ENCODE data around the gene ONECUT2. TPM values are rescaled to one million over a fixed set of nuclear protein-coding genes. Genes with fewer than 3 reads are reported as not detected.

Gene ONECUT2
- total and polyA plus RNA-seq, 7 donors, result under 0.01 to 0.04 (median 0.03) TPM; not detected in 3

DNA sequence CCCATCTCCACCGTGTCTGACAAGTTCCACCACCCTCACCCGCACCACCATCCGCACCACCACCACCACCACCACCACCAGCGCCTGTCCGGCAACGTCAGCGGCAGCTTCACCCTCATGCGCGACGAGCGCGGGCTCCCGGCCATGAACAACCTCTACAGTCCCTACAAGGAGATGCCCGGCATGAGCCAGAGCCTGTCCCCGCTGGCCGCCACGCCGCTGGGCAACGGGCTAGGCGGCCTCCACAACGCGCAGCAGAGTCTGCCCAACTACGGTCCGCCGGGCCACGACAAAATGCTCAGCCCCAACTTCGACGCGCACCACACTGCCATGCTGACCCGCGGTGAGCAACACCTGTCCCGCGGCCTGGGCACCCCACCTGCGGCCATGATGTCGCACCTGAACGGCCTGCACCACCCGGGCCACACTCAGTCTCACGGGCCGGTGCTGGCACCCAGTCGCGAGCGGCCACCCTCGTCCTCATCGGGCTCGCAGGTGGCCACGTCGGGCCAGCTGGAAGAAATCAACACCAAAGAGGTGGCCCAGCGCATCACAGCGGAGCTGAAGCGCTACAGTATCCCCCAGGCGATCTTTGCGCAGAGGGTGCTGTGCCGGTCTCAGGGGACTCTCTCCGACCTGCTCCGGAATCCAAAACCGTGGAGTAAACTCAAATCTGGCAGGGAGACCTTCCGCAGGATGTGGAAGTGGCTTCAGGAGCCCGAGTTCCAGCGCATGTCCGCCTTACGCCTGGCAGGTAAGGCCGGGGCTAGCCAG is 1.2 kb downstream of the ONECUT2 start:
- H3K36me3 ChIP-seq (ENCODE audit: insufficient read depth in 1 of 2, low read depth in 1 of 2), result no peaks in the 10 kb centered on the region
- DNase-seq (no peak), ATAC-seq (no peak)
- peak overlapping the region; percentile 25 for H3K4me3 ChIP-seq
- H3K27me3 ChIP-seq (ENCODE audit: insufficient read depth in 3 of 3, low read length in 2 of 3), result peaks cover 3 to 96% (median 71%) of the 10 kb centered on the region in 3 donors
- peaks cover 35% of the 10 kb centered on the region for H3K4me1 ChIP-seq
- TF ChIP-seq, protein P1, sequence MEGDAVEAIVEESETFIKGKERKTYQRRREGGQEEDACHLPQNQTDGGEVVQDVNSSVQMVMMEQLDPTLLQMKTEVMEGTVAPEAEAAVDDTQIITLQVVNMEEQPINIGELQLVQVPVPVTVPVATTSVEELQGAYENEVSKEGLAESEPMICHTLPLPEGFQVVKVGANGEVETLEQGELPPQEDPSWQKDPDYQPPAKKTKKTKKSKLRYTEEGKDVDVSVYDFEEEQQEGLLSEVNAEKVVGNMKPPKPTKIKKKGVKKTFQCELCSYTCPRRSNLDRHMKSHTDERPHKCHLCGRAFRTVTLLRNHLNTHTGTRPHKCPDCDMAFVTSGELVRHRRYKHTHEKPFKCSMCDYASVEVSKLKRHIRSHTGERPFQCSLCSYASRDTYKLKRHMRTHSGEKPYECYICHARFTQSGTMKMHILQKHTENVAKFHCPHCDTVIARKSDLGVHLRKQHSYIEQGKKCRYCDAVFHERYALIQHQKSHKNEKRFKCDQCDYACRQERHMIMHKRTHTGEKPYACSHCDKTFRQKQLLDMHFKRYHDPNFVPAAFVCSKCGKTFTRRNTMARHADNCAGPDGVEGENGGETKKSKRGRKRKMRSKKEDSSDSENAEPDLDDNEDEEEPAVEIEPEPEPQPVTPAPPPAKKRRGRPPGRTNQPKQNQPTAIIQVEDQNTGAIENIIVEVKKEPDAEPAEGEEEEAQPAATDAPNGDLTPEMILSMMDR (IDR thresholded peaks at IDR 0.05), result no peak
- intact Hi-C loops (cut with DNase I), result no loop called here
- 2 to 4% (median 2%) methylated on average over 60 to 62 of the region's 62 CpGs for WGBS, 3 donors
- H3K27ac ChIP-seq, result no peak overlapping the region
- no peaks in the 10 kb centered on the region for H3K9me3 ChIP-seq

DNA sequence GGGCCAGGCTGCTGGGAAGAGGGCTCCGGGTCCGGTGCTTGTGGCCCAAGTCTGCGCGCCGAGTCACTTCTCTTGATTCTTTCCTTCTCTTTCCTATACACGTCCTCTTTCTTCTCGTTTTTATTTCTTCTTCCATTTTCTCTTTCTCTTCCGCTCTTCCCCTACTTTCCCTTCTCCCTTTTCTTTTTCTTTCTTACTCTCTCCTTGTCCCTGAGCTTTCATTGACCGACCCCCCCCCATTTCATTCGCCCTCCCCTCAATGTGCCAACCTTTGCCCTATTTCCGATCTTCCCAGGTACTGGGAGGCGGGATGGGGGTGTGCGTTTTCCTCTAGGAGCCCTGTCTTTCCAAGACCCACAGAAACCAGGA is 1.8 kb downstream of the ONECUT2 start:
- 4 to 6% (median 6%) methylated on average over 13 of the region's 13 CpGs for WGBS, 3 donors
- Histone ChIP-seq H3K36me3 (ENCODE audit: insufficient read depth in 1 of 2, low read depth in 1 of 2) (no peaks in the 10 kb centered on the region), H3K27ac (no peak overlapping the region), H3K4me3 (no peak overlapping the region), H3K9me3 (no peaks in the 10 kb centered on the region), H3K4me1 (peaks cover 35% of the 10 kb centered on the region), H3K27me3 (ENCODE audit: insufficient read depth in 3 of 3, low read length in 2 of 3) (peaks cover 3 to 96% (median 70%) of the 10 kb centered on the region in 3 donors)
- intact Hi-C loops (cut with DNase I), result no loop called here
- DNase-seq (no peak), ATAC-seq (no peak)
- TF ChIP-seq, protein P1 (IDR thresholded peaks at IDR 0.05), result no peak

DNA sequence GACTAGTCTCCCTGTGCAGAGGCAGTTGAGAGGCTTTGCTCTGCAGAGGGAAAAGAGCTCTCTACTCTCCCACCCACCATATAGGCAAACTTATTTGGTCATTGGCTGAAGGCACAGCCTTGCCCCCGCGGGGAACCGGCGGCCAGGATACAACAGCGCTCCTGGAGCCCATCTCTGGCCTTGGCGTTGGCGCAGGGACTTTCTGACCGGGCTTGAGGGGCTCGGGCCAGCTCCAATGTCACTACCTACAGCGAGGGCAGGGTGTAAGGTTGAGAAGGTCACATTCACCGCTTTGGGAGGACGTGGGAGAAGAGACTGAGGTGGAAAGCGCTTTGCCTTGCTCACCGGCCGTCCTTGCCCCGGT is 2.2 kb downstream of the ONECUT2 start:
- intact Hi-C loops (cut with DNase I), result no loop called here
- no peaks in the 10 kb centered on the region for H3K36me3 ChIP-seq (ENCODE audit: insufficient read depth in 1 of 2, low read depth in 1 of 2)
- no peak for DNase-seq
- peaks cover 35% of the 10 kb centered on the region for H3K4me1 ChIP-seq
- ATAC-seq, result no peak
- TF ChIP-seq, protein P1 (IDR thresholded peaks at IDR 0.05), result no peak
- WGBS, 3 donors, result 2 to 3% (median 3%) methylated on average over 16 of the region's 16 CpGs
- H3K9me3 ChIP-seq, result no peaks in the 10 kb centered on the region
- H3K4me3 ChIP-seq, result peak overlapping the region; percentile 38
- no peak overlapping the region for H3K27ac ChIP-seq
- H3K27me3 ChIP-seq (ENCODE audit: insufficient read depth in 3 of 3, low read length in 2 of 3), result peaks cover 3 to 96% (median 70%) of the 10 kb centered on the region in 3 donors

DNA sequence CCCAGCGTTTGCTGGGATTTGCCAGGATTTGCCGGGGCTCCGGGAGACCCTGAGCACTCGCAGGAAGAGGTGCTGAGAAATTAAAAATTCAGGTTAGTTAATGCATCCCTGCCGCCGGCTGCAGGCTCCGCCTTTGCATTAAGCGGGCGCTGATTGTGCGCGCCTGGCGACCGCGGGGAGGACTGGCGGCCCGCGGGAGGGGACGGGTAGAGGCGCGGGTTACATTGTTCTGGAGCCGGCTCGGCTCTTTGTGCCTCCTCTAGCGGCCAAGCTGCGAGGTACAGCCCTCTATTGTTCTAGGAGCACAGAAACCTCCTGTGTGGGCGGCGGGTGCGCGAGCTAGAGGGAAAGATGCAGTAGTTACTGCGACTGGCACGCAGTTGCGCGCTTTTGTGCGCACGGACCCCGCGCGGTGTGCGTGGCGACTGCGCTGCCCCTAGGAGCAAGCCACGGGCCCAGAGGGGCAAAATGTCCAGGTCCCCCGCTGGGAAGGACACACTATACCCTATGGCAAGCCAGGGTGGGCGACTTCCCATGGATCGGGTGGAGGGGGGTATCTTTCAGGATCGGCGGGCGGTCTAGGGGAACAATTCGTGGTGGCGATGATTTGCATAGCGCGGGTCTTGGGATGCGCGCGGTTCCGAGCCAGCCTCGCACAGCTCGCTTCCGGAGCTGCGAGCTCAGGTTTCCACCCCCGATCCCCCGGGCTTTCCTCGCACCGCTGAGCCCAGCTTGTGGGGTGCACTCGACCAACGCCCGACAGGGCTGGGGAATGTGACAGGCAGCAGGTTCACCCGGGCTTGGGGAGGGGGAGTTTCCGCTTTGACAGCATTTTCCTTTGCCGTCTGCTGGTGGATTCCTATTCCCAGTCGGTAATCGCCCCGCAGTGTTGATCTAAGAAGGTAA is 2.8 kb downstream of the ONECUT2 start:
- no peaks in the 10 kb centered on the region for H3K36me3 ChIP-seq (ENCODE audit: insufficient read depth in 1 of 2, low read depth in 1 of 2)

More for the DNA sequence above, 2.8 kb downstream of the ONECUT2 start:
- WGBS, 3 donors, result 0 to 1% (median 1%) methylated on average over 63 to 72 of the region's 72 CpGs
- Histone ChIP-seq H3K27ac (no peak overlapping the region), H3K9me3 (no peaks in the 10 kb centered on the region), H3K4me3 (peak overlapping the region; percentile 38), H3K27me3 (ENCODE audit: insufficient read depth in 3 of 3, low read length in 2 of 3) (peaks cover 3 to 96% (median 70%) of the 10 kb centered on the region in 3 donors), H3K4me1 (peaks cover 35% of the 10 kb centered on the region)
- no peak for DNase-seq
- intact Hi-C loops (cut with DNase I), result no loop called here
- TF ChIP-seq, protein P1 (IDR thresholded peaks at IDR 0.05), result peak; percentile 32
- peak in 2 of 4 donors; percentile 35 to 55 for ATAC-seq

Measured in psoas muscle (tissue), 8 donors.